Esophagus muscularis mucosa (tissue), 4 donors: ENCODE results near the gene C8B.

Source experiments
- EP300 ChIP-seq: sonication (generic); formaldehyde crosslinking; IDR thresholded peaks from one replicate; pipeline ENCODE4 v1.6.1; 2017; ENCODE audit warnings: antibody characterized with exemption
- POLR2A ChIP-seq: fragments of 450-650 bp; IDR thresholded peaks from one replicate; pipeline ENCODE4 v1.6.1; 2017; ENCODE audit warnings: antibody characterized with exemption, moderate library complexity, mild to moderate bottlenecking, low read depth
- POLR2AphosphoS5 ChIP-seq, 2 donors: sonication (generic); formaldehyde crosslinking; IDR thresholded peaks; one replicate each; pipeline ENCODE4 v1.6.1; 2017; ENCODE audit warnings: antibody characterized with exemption in 2 of 2
- TF ChIP-seq, protein P1 (sequence below), 3 experiments: fragments of 200-600 bp in 2 of 3; fragments of 450-650 bp in 1 of 3; sonication (generic) in 2 of 3; IDR thresholded peaks; one replicate each; pipeline ENCODE4 v1.5.1; 2017 to 2019; ENCODE audit warnings: antibody characterized with exemption in 3 of 3, mild to moderate bottlenecking in 2 of 3, moderate library complexity in 1 of 3

DNA sequence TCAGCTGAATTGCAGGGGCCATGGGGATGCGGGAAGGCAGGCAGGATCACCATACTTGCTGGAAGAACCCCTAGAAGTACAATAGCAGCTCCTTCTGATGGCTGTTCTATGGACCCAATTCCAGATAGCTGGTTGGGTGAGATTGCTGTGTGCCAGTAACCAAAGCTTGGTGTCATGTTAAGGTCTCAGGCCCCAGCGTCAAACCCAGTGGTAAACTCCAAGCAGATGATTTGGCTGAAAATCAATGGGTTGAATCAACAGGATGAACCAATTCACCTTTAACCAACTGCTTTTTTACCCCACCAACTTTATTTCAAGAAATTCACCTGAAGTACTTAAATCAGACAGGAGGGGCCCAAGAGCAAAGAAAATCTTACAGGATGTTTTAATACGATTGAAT is 37.8 kb downstream of the C8B start:
- TF ChIP-seq POLR2AphosphoS5 (IDR thresholded peaks at IDR 0.05) (no peak), EP300 (no peak), POLR2A (no peak)
- TF ChIP-seq, protein P1, sequence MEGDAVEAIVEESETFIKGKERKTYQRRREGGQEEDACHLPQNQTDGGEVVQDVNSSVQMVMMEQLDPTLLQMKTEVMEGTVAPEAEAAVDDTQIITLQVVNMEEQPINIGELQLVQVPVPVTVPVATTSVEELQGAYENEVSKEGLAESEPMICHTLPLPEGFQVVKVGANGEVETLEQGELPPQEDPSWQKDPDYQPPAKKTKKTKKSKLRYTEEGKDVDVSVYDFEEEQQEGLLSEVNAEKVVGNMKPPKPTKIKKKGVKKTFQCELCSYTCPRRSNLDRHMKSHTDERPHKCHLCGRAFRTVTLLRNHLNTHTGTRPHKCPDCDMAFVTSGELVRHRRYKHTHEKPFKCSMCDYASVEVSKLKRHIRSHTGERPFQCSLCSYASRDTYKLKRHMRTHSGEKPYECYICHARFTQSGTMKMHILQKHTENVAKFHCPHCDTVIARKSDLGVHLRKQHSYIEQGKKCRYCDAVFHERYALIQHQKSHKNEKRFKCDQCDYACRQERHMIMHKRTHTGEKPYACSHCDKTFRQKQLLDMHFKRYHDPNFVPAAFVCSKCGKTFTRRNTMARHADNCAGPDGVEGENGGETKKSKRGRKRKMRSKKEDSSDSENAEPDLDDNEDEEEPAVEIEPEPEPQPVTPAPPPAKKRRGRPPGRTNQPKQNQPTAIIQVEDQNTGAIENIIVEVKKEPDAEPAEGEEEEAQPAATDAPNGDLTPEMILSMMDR (IDR thresholded peaks at IDR 0.05) = no peak
